Measurements from ENCODE around the gene SRP72.

The SRP72 gene

GRCh38 chr4:56551516-56551915 lies 84.1 kb downstream of the SRP72 start:
- DNase-seq: no peak

- no peak for DNase-seq
Observed at GRCh38 chr4:56552273-56552672, 84.9 kb downstream of the SRP72 start.
